ENCODE measurements around the gene IDI2. TPM values are rescaled to one million over a fixed set of nuclear protein-coding genes. Genes with fewer than 3 reads are reported as not detected.

Gene IDI2
- not detected for total RNA-seq (ENCODE audit: unreplicated experiment)
- long read RNA-seq: 0 reads

- Mint-ChIP-seq H3K27ac (ENCODE audit: unreplicated experiment) (no peak within 1 kb of the TSS), H3K4me1 (ENCODE audit: unreplicated experiment) (no peaks in the 10 kb centered on the region), H3K4me3 (ENCODE audit: unreplicated experiment) (no peak within 1 kb of the TSS), H3K9me3 (ENCODE audit: unreplicated experiment) (no peaks in the 10 kb centered on the region), H3K36me3 (ENCODE audit: low read depth, unreplicated experiment) (peaks cover 2% of the 10 kb centered on the region), H3K27me3 (ENCODE audit: unreplicated experiment) (no peaks in the 10 kb centered on the region)
- TF ChIP-seq CTCF (IDR thresholded peaks at IDR 0.05; ENCODE audit: unreplicated experiment): no peak
- DNase-seq (ENCODE audit: low spot score): no peak
Measured at GRCh38 chr10:1025683-1026082, at the start of gene IDI2. IDI2 (minus strand) TSS chr10:1025859; CDS start chr10:1024723, 1,136 bp downstream.

GRCh38 chr10:1074748-1075308 is 49.2 kb upstream of the IDI2 start:
- Mint-ChIP-seq H3K4me3 (ENCODE audit: unreplicated experiment) (peak overlapping the region; percentile 52), H3K4me1 (ENCODE audit: unreplicated experiment) (peaks cover 4% of the 10 kb centered on the region), H3K36me3 (ENCODE audit: low read depth, unreplicated experiment) (peaks cover 10% of the 10 kb centered on the region), H3K27ac (ENCODE audit: unreplicated experiment) (peak overlapping the region; percentile 74), H3K27me3 (ENCODE audit: unreplicated experiment) (peaks cover 2% of the 10 kb centered on the region), H3K9me3 (ENCODE audit: unreplicated experiment) (no peaks in the 10 kb centered on the region)
- TF ChIP-seq CTCF (IDR thresholded peaks at IDR 0.05; ENCODE audit: unreplicated experiment): no peak
- no peak for DNase-seq (ENCODE audit: low spot score)

- TF ChIP-seq CTCF (IDR thresholded peaks at IDR 0.05; ENCODE audit: unreplicated experiment): no peak
- H3K27me3 Mint-ChIP-seq (ENCODE audit: unreplicated experiment): peaks cover 2% of the 10 kb centered on the region
- H3K27ac Mint-ChIP-seq (ENCODE audit: unreplicated experiment): no peak overlapping the region
- H3K4me3 Mint-ChIP-seq (ENCODE audit: unreplicated experiment): peak overlapping the region; percentile 52
- peaks cover 6% of the 10 kb centered on the region for H3K36me3 Mint-ChIP-seq (ENCODE audit: low read depth, unreplicated experiment)
- peaks cover 4% of the 10 kb centered on the region for H3K4me1 Mint-ChIP-seq (ENCODE audit: unreplicated experiment)
- no peaks in the 10 kb centered on the region for H3K9me3 Mint-ChIP-seq (ENCODE audit: unreplicated experiment)
- DNase-seq (ENCODE audit: low spot score): no peak
Measured at GRCh38 chr10:1074052-1074747, 48.5 kb upstream of the IDI2 start.

- TF ChIP-seq CTCF (IDR thresholded peaks at IDR 0.05; ENCODE audit: unreplicated experiment): no peak
- no peaks in the 10 kb centered on the region for H3K9me3 Mint-ChIP-seq (ENCODE audit: unreplicated experiment)
- H3K27me3 Mint-ChIP-seq (ENCODE audit: unreplicated experiment): peaks cover 2% of the 10 kb centered on the region
- H3K4me3 Mint-ChIP-seq (ENCODE audit: unreplicated experiment): no peak overlapping the region
- DNase-seq (ENCODE audit: low spot score): no peak
- H3K27ac Mint-ChIP-seq (ENCODE audit: unreplicated experiment): no peak overlapping the region
- H3K4me1 Mint-ChIP-seq (ENCODE audit: unreplicated experiment): peaks cover 4% of the 10 kb centered on the region
- peaks cover 6% of the 10 kb centered on the region for H3K36me3 Mint-ChIP-seq (ENCODE audit: low read depth, unreplicated experiment)
Measured at GRCh38 chr10:1070919-1071318, 45.3 kb upstream of the IDI2 start.

All from endothelial cell (in vitro differentiated cells).